ENCODE measurements around the gene CARD14. TPM values are rescaled to one million over a fixed set of nuclear protein-coding genes. Genes with fewer than 3 reads are reported as not detected.

Gene CARD14
- total and polyA plus RNA-seq, 10 donors: 0.63 to 4.8 (median 1.3) TPM

DNA sequence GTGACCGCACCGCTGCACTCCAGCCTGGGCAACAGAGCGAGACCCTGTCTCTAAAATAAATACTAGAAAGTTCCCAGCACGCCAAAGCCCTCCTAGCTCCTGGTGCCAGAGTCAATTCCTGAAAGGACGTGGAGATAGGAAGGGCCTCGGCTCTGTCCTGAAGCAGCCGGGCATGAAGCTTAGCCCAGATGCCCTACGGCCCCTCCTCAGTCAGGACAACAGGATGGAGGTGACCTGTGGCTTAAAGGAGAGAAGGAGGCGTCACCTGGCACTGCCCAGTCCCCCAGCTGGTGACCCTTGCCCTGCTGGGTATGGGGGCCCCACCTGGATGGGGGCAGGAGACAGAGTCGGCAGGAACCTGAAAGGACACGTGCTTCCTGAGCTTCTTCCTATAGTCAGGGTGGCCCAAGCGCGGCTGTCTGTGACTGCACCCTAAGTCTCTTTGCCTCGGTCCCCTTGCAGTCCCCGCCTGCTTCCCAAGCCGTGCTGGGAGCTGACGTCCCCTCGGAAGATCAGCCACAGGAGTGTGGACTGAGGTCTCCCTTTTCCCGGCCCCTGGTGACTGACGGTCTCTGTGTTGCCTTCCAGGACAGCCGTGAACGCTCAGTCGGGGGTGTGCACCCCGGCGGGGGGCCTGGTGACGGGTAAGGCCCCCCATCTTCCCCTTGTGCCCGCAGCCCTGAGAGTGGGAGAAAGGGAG lies 75.9 kb downstream of the CARD14 start:
- Histone ChIP-seq H3K27me3 (replicated peaks in 1 of 7) (no peaks in the 10 kb centered on the region), H3K27ac (no peak overlapping the region), H3K4me1 (no peaks in the 10 kb centered on the region), H3K9me3 (no peaks in the 10 kb centered on the region), H3K4me3 (no peak overlapping the region), H3K36me3 (peaks cover 2 to 94% (median 37%) of the 10 kb centered on the region in 6 donors)
- intact Hi-C loops (cut with DNase I; ENCODE audit: low total_unique reads): no loop called here
- WGBS, 5 donors: 87 to 91% (median 91%) methylated on average over 21 to 27 of the region's 27 CpGs
- DNase-seq: peak; percentile 64
- TF ChIP-seq POLR2AphosphoS5 (IDR thresholded peaks at IDR 0.05) (peak in 1 of 3 donors; percentile 28), POLR2A (IDR thresholded peaks at IDR 0.05) (no peak)
- TF ChIP-seq, protein P1, sequence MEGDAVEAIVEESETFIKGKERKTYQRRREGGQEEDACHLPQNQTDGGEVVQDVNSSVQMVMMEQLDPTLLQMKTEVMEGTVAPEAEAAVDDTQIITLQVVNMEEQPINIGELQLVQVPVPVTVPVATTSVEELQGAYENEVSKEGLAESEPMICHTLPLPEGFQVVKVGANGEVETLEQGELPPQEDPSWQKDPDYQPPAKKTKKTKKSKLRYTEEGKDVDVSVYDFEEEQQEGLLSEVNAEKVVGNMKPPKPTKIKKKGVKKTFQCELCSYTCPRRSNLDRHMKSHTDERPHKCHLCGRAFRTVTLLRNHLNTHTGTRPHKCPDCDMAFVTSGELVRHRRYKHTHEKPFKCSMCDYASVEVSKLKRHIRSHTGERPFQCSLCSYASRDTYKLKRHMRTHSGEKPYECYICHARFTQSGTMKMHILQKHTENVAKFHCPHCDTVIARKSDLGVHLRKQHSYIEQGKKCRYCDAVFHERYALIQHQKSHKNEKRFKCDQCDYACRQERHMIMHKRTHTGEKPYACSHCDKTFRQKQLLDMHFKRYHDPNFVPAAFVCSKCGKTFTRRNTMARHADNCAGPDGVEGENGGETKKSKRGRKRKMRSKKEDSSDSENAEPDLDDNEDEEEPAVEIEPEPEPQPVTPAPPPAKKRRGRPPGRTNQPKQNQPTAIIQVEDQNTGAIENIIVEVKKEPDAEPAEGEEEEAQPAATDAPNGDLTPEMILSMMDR (IDR thresholded peaks at IDR 0.05 in 8 of 11, conservative IDR thresholded peaks at IDR 0.05 in 3 of 11): no peak

DNA sequence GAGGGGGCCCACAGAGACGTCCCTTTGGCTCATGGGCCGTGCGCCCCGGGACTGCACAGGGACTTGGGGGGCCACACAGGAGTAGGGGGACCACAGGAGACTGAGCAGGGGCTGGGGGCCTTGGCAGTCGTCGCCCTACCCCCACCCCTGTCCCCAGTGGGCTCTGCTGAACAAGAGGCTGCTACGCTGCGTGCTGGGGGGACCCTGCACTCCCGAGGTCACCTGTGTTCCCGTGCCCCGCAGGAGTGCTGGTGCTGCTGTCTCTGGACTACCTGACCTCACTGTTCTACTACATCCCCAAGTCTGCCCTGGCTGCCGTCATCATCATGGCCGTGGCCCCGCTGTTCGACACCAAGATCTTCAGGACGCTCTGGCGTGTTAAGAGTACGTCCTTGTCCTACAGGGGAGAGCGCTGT lies 76.4 kb downstream of the CARD14 start:
- Histone ChIP-seq H3K27me3 (replicated peaks in 1 of 7) (no peaks in the 10 kb centered on the region), H3K4me3 (no peak overlapping the region), H3K27ac (no peak overlapping the region), H3K4me1 (no peaks in the 10 kb centered on the region), H3K36me3 (peaks cover 2 to 89% (median 35%) of the 10 kb centered on the region in 6 donors), H3K9me3 (no peaks in the 10 kb centered on the region)
- TF ChIP-seq, protein P1 (IDR thresholded peaks at IDR 0.05 in 8 of 11, conservative IDR thresholded peaks at IDR 0.05 in 3 of 11): no peak
- TF ChIP-seq POLR2A (IDR thresholded peaks at IDR 0.05) (no peak), POLR2AphosphoS5 (IDR thresholded peaks at IDR 0.05) (no peak)
- intact Hi-C loops (cut with DNase I; ENCODE audit: low total_unique reads): no loop called here
- peak; percentile 63 for DNase-seq
- 91 to 97% (median 93%) methylated on average over 14 to 19 of the region's 19 CpGs for WGBS, 5 donors

DNA sequence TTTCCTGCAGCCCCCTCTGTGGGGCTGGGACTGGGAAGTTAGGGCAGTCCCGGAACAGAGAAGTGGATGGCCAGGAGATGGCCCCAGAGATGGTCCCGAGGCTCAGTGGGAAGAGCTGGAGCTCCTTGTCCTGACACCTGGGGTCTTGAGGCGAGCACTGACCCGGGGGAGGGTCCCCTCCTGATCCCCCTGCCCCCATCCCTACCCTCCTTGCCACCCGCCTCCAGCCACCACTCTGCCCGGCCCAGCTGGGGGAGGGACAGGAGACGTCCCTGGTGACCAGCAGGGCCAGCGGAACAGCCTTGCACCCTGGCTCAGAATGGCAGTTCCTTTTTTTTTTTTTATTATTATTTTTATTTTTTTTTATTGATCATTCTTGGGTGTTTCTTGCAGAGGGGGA lies 76.9 kb downstream of the CARD14 start:
- no peak overlapping the region for H3K27ac ChIP-seq
- H3K9me3 ChIP-seq: no peaks in the 10 kb centered on the region
- intact Hi-C loops (cut with DNase I; ENCODE audit: low total_unique reads): no loop called here
- peaks cover 2 to 89% (median 31%) of the 10 kb centered on the region in 6 donors for H3K36me3 ChIP-seq
- no peak overlapping the region for H3K4me3 ChIP-seq
- peak; percentile 53 for DNase-seq
- no peaks in the 10 kb centered on the region for H3K4me1 ChIP-seq
- 83 to 97% (median 91%) methylated on average over 7 to 8 of the region's 8 CpGs for WGBS, 5 donors
- no peaks in the 10 kb centered on the region for H3K27me3 ChIP-seq (replicated peaks in 1 of 7)
- no peak for TF ChIP-seq POLR2AphosphoS5 (IDR thresholded peaks at IDR 0.05)
- TF ChIP-seq POLR2A (IDR thresholded peaks at IDR 0.05): no peak
- TF ChIP-seq, protein P1 (IDR thresholded peaks at IDR 0.05 in 8 of 11, conservative IDR thresholded peaks at IDR 0.05 in 3 of 11): no peak

DNA sequence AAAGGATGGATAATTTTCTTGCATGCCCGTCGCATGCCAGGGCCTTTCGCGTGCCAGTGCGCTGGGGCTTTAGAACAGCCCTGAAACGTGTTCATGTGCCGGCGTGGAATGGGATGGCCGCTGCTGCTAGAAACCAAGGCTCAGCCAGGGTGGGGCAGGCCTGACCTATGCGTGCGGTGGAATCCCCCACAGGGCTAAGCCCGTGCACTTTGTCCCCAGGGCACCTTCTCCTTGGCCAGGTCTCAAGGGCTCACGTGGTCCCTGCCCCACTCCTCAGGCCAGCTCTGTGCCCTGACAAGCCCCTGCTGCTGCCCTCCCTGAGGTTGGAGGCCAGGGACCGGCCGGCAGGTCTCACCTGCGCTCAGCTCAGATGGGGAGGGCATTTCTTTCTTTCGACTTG lies 77.7 kb downstream of the CARD14 start:
- Histone ChIP-seq H3K4me3 (no peak overlapping the region), H3K4me1 (peaks cover 0 to 2% (median under 1%) of the 10 kb centered on the region in 6 donors), H3K27ac (no peak overlapping the region), H3K36me3 (peaks cover 2 to 89% (median 23%) of the 10 kb centered on the region in 6 donors), H3K9me3 (no peaks in the 10 kb centered on the region), H3K27me3 (replicated peaks in 1 of 7) (no peaks in the 10 kb centered on the region)
- intact Hi-C loops (cut with DNase I; ENCODE audit: low total_unique reads): no loop called here
- no peak for TF ChIP-seq POLR2A (IDR thresholded peaks at IDR 0.05)
- TF ChIP-seq, protein P1 (IDR thresholded peaks at IDR 0.05 in 8 of 11, conservative IDR thresholded peaks at IDR 0.05 in 3 of 11): no peak
- no peak for TF ChIP-seq POLR2AphosphoS5 (IDR thresholded peaks at IDR 0.05)
- peak; percentile 67 for DNase-seq
- WGBS, 5 donors: 95 to 98% (median 96%) methylated on average over 10 to 17 of the region's 17 CpGs
